Liver (tissue), 9 donors: Measurements from ENCODE around the gene C1QL2. TPM values are rescaled to one million over a fixed set of nuclear protein-coding genes. Genes with fewer than 3 reads are reported as not detected.

Source experiments
- DNase-seq: peaks from one replicate; pipeline ENCODE4 v3.0.0-alpha.2; 2017; ENCODE audit warnings: low spot score
- H3K27ac ChIP-seq, 2 donors: one replicate each; pipeline ENCODE4 v1.7.0; 2013; ENCODE audit warnings: inconsistent platforms in 2 of 2, low read length in 2 of 2, control low read depth in 1 of 2, low read depth in 1 of 2, mild to moderate bottlenecking in 1 of 2
- H3K27me3 ChIP-seq, 4 donors: one replicate each; pipeline versions ENCODE4 v1.6.1 to v1.7.0; 2013; ENCODE audit warnings: low read length in 3 of 4, inconsistent platforms in 1 of 4, mild to moderate bottlenecking in 1 of 4, moderate library complexity in 1 of 4; ENCODE audit not compliant: control insufficient read depth in 4 of 4, insufficient read depth in 4 of 4
- H3K36me3 ChIP-seq, 4 donors: one replicate each; pipeline versions ENCODE4 v1.6.1 to v1.7.0; 2013; ENCODE audit warnings: low read length in 3 of 4, mild to moderate bottlenecking in 3 of 4, low read depth in 1 of 4, moderate library complexity in 1 of 4; ENCODE audit not compliant: control insufficient read depth in 4 of 4, insufficient read depth in 3 of 4
- H3K4me1 ChIP-seq, 4 donors: one replicate each; pipeline versions ENCODE4 v1.6.1 to v1.7.0; 2013; ENCODE audit warnings: low read length in 3 of 4, mild to moderate bottlenecking in 3 of 4, moderate library complexity in 1 of 4; ENCODE audit not compliant: control insufficient read depth in 4 of 4, insufficient read depth in 4 of 4
- H3K4me3 ChIP-seq, 3 donors: one replicate each; pipeline versions ENCODE4 v1.6.1 to v1.7.0; 2013; ENCODE audit warnings: low read length in 3 of 3, control low read depth in 1 of 3, low read depth in 1 of 3, mild to moderate bottlenecking in 1 of 3
- H3K9ac ChIP-seq, 2 donors: one replicate each; pipeline ENCODE4 v1.7.0; 2013; ENCODE audit warnings: low read length in 2 of 2, mild to moderate bottlenecking in 2 of 2, moderate library complexity in 2 of 2, control low read depth in 1 of 2, low read depth in 1 of 2
- H3K9me3 ChIP-seq, 4 donors: one replicate each; pipeline versions ENCODE4 v1.6.1 to v1.7.0; 2013; ENCODE audit warnings: low read length in 3 of 4; ENCODE audit not compliant: control insufficient read depth in 4 of 4
- ATF3 ChIP-seq: IDR thresholded peaks from 2 replicates; pipeline ENCODE4 v1.6.1; 2016; ENCODE audit warnings: antibody characterized with exemption
- CTCF ChIP-seq: fragments of 150-350 bp; IDR thresholded peaks from 2 replicates; pipeline ENCODE4 v1.5.1; 2017; ENCODE audit warnings: improper control_type of control experiment, low read depth, low read length; ENCODE audit not compliant: missing input control
- EGR1 ChIP-seq, 2 donors: IDR thresholded peaks; 2 replicates each; pipeline ENCODE4 v1.6.1; 2016 to 2018; ENCODE audit warnings: antibody characterized with exemption in 2 of 2, low read depth in 2 of 2
- FOXA1 ChIP-seq: IDR thresholded peaks from 2 replicates; pipeline ENCODE4 v1.6.1; 2016; ENCODE audit warnings: antibody characterized with exemption
- FOXA2 ChIP-seq: IDR thresholded peaks from 2 replicates; pipeline ENCODE4 v1.6.1; 2016; ENCODE audit warnings: antibody characterized with exemption
- GABPA ChIP-seq, 2 donors: IDR thresholded peaks in 1 of 2; conservative IDR thresholded peaks in 1 of 2; 2 replicates each; pipeline ENCODE4 v1.6.1; 2016; ENCODE audit warnings: antibody characterized with exemption in 2 of 2, mild to moderate bottlenecking in 1 of 2, moderate library complexity in 1 of 2
- HNF4A ChIP-seq, 2 donors: conservative IDR thresholded peaks; 2 replicates each; pipeline ENCODE4 v1.6.1; 2016; ENCODE audit warnings: antibody characterized with exemption in 2 of 2, mild to moderate bottlenecking in 2 of 2
- HNF4G ChIP-seq: IDR thresholded peaks from 2 replicates; pipeline ENCODE4 v1.6.1; 2016; ENCODE audit warnings: antibody characterized with exemption
- JUND ChIP-seq, 2 donors: IDR thresholded peaks; 2 replicates each; pipeline ENCODE4 v1.6.1; 2016; ENCODE audit warnings: antibody characterized with exemption in 2 of 2
- MAX ChIP-seq: IDR thresholded peaks from 2 replicates; pipeline ENCODE4 v1.6.1; 2016; ENCODE audit warnings: antibody characterized with exemption
- NR2F2 ChIP-seq: IDR thresholded peaks from 2 replicates; pipeline ENCODE4 v1.6.1; 2016; ENCODE audit warnings: antibody characterized with exemption
- RAD21 ChIP-seq, 2 donors: IDR thresholded peaks; 2 replicates each; pipeline ENCODE4 v1.6.1; 2016; ENCODE audit warnings: antibody characterized with exemption in 2 of 2, mild to moderate bottlenecking in 2 of 2
- REST ChIP-seq: IDR thresholded peaks from 2 replicates; pipeline ENCODE4 v1.6.1; 2016; ENCODE audit warnings: antibody characterized with exemption, mild to moderate bottlenecking
- RXRA ChIP-seq, 2 donors: IDR thresholded peaks; 2 replicates each; pipeline ENCODE4 v1.6.1; 2017 to 2018; ENCODE audit warnings: antibody characterized with exemption in 2 of 2, mild to moderate bottlenecking in 1 of 2
- SP1 ChIP-seq: IDR thresholded peaks from 2 replicates; pipeline ENCODE4 v1.6.1; 2018; ENCODE audit warnings: antibody characterized with exemption, mild to moderate bottlenecking
- TAF1 ChIP-seq: conservative IDR thresholded peaks from 2 replicates; pipeline ENCODE4 v1.6.1; 2016; ENCODE audit warnings: antibody characterized with exemption, mild to moderate bottlenecking
- YY1 ChIP-seq: IDR thresholded peaks from 2 replicates; pipeline ENCODE4 v1.6.1; 2016; ENCODE audit warnings: antibody characterized with exemption, mild to moderate bottlenecking
- ZBTB33 ChIP-seq: IDR thresholded peaks from 2 replicates; pipeline ENCODE4 v1.6.1; 2016; ENCODE audit warnings: antibody characterized with exemption
- WGBS: extraction: QIAGEN DNeasy Blood & Tissue Kit; methylation state at CpG from one replicate; pipeline ENCODE4 v1.1.7; 2013; 5-methylcytosine and 5-hydroxymethylcytosine counted together
- polyA plus RNA-seq, 2 donors: library from polyadenylated mRNA; stranded (reverse) in 1 of 2; unstranded in 1 of 2; fragments of 200-250 nt in 1 of 2; fragments of >200 nt in 1 of 2; fragmentation: Nextera tagmentation in 1 of 2; extraction: Ambion mirVana in 1 of 2; gene quantifications; one replicate each; pipeline versions ENCODE4 v1.2.1 to v1.2.3, GENCODE V29; 2013 to 2015
- total RNA-seq, 2 donors: library from RNA; depleted of rRNA; stranded (reverse); fragments of >200 nt; gene quantifications; one replicate each; pipeline ENCODE4 v1.2.3, GENCODE V29; 2014
- donor health status: healthy.
- donor health status: healthy.
- donor health status: healthy.
- donor health status: healthy.
- donor health status: healthy.

C1QL2 gene
- total and polyA plus RNA-seq, 4 donors: not detected

DNA sequence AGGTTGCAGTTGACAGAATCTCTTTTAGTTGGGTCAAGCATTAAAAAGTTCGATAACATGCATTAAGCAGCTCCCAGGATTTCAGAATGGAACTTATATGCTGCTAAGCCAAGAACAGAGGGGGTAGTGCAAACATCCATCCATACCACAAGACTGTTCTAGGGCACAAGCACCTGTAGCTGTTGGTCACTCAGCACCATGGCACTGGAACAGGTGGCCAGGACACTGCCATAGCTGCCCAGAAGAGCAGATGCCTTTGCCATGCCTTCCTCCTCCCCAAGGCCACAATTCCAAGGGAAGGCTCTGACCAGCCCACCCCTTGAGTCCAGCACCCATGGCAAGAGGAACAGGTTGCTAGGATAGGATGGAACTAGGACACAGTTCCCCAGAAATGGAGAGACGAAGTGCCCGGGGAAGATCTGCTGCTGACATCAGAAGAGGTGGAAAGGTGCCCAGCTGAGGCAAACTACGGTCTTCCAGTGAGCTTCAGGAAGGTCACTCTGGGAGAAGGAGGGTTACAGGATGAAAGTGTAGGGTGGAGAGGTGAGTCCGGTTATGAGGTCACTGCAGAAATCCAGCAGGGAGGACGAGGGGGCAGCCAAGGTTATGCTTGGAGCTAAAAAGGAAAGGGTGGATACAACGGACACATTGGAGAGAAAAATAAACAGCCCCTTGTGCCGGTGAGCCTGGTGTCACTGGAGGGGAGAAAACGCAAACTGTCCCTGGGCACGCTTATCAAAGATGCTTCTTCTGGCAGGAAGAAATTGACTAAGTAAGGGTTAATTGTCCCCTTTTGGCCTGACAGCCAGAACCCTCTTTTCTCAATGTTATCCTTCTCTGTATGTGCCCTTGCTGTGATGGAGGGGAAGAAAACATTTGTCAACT lies 41.9 kb downstream of the C1QL2 start:
- no peak overlapping the region for H3K4me3 ChIP-seq
- DNase-seq: peak; percentile 13
- no peaks in the 10 kb centered on the region for H3K4me1 ChIP-seq
- TF ChIP-seq ZBTB33 (no peak), SP1 (no peak), NR2F2 (no peak), TAF1 (no peak), FOXA1 (no peak), EGR1 (IDR thresholded peaks at IDR 0.05; ENCODE audit: low read depth in 2 of 2) (no peak), HNF4A (conservative IDR thresholded peaks at IDR 0.05) (no peak), HNF4G (no peak), JUND (IDR thresholded peaks at IDR 0.05) (no peak), MAX (no peak), REST (no peak), FOXA2 (no peak), RAD21 (IDR thresholded peaks at IDR 0.05) (no peak), CTCF (no peak), ATF3 (no peak), GABPA (IDR thresholded peaks at IDR 0.05 in 1 of 2, conservative IDR thresholded peaks at IDR 0.05 in 1 of 2) (no peak), RXRA (IDR thresholded peaks at IDR 0.05) (no peak), YY1 (no peak)
- no peaks in the 10 kb centered on the region for H3K36me3 ChIP-seq
- no peak overlapping the region for H3K9ac ChIP-seq
- H3K27ac ChIP-seq: no peak overlapping the region
- H3K27me3 ChIP-seq: no peaks in the 10 kb centered on the region
- H3K9me3 ChIP-seq: no peaks in the 10 kb centered on the region
- 68% methylated on average over 10 of the region's 10 CpGs for WGBS
